ENCODE data around the gene MET. TPM values are rescaled to one million over a fixed set of nuclear protein-coding genes. Genes with fewer than 3 reads are reported as not detected.
A peak's percentile ranks its signal among the peaks of the same experiment; 100 is the strongest.

The MET gene
- total RNA-seq, 2 donors from 2014 or later: 41.2 TPM

DNA sequence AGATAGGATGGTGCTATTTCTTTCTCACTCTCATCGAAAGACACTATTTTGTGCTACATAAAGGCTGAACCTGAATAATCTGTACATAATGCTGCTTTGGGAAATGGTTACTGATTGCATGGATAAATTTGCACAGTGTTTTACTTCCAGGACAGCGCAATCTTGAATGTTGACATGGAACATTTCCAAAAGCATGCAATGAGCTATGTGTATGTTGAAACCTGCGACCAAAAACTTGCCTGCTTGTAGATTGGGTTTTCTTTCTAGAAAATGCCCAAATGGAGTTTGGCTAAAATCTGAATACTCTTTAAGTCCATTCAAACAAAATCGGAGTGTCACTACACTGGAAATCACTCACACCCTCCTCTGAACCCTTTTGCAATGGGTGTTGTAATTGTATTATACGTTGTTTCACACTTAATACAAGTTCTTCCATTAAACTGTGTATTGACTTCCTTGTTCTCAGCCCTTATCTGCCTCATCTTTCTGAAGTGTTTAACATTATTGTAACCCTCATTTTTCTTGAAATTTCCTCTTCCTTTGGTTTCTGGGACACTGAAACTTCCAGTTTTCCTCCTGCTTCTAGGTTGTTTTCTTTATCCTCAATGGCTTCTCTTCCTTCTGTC, 116.7 kb downstream of the MET start:
- peak; percentile 42 for ATAC-seq
- intact Hi-C loops (cut with DNase I, micrococcal nuclease): no loop called here

DNA sequence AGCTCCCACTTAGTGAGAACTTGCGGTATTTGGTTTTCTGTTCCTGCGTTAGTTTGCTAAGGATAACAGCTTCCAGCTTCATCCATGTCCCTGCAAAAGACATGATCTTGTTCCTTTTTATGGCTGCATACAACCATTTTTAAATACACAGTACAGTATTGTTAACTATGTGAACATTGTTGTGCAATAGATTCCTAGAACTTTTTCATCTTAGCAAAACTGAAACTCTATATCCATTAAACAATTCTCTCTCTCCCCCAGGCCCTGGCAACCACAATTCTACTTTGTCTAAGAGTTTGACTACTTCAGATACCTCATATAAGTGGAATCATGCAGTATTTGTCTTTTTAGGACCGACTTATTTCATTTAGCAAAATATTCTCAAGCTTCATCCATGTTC, 118.0 kb downstream of the MET start:
- intact Hi-C loops (cut with DNase I, micrococcal nuclease): no loop called here
- no peak for ATAC-seq
- no peak for DNase-seq

More for the DNA sequence above, 116.7 kb downstream of the MET start:
- no peak for DNase-seq

DNA sequence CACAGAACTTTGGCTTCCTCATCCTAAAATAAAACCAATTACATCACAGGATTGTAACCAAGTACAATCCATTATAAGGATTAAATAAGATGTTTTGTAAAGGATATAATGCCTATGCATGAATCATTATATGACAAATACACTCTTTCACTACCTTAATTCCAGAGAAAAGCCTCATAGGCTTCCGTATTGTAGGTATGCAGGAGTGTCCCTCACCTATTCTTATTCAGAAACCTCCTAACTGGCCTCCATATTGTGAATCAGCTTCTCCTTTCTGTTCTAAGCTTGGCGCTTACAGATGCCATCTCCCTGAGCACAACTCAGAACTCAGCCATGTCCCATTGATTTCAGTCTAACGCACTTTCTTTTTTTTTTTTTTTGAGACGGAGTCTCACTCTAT, 120.8 kb downstream of the MET start:
- DNase-seq (no peak), ATAC-seq (no peak)
- intact Hi-C loops (cut with DNase I, micrococcal nuclease): no loop called here

DNA sequence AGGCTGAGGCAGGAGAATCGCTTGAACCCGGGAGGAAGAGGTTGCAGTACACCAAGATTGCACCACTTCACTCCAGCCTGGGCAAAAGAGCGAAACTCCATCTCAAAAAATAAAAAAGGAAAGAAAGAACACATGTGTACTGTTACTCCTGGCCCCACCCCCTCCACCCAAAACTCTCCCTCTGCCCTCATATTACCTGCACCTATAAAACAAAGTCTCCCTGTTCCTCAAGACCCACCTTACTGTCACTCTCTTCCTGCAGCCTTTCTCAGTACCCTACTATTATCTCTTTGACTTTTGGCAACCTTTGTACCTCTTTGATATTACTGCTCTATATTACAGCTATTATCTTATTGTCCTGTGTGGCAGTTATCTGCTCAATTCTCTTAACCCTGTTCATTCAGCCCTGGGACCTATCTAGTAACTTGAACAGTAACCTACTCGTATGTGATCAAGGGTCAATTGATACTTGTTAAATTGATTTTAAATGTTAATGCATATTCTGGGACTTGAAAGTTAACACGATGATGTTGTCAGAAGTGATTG, 121.9 kb downstream of the MET start:
- DNase-seq (peak in 1 of 2 donors; percentile 52), ATAC-seq (peak; percentile 79)
- intact Hi-C loops (cut with DNase I, micrococcal nuclease): no loop called here

- ATAC-seq (no peak), DNase-seq (no peak)
- intact Hi-C loops (cut with DNase I, micrococcal nuclease): no loop called here
Observed at GRCh38 chr7:116796471-116796870, 124.5 kb downstream of the MET start.

DNA sequence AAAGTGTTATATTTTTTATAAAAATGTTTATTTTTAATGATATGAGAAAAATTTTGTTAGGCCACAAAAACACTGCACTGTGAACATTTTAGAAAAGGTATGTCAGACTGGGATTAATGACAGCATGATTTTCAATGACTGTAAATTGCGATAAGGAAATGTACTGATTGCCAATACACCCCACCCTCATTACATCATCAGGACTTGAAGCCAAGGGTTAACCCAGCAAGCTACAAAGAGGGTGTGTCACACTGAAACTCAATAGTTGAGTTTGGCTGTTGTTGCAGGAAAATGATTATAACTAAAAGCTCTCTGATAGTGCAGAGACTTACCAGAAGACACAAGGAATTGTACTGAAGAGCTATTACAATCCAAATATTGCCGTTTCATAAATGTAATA, 125.6 kb downstream of the MET start:
- intact Hi-C loops (cut with DNase I, micrococcal nuclease): no loop called here
- ATAC-seq (peak; percentile 80), DNase-seq (peak in 1 of 2 donors; percentile 45)

DNA sequence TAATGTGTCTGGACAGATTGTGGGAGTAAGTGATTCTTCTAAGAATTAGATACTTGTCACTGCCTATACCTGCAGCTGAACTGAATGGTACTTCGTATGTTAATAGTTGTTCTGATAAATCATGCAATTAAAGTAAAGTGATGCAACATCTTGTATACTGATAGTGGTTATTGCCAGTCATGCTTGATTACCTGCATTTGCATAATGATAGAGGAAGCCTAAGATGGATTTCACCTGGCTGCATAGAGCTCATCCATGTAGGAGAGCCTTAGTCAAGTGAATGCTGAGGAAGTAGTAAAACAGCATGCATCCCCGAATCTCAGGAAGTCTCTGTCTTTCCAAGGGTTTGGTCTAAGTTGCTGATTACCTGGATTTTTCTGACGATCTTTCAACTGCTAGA, 126.2 kb downstream of the MET start:
- ATAC-seq: peak; percentile 31
- no peak for DNase-seq
- intact Hi-C loops (cut with DNase I, micrococcal nuclease): no loop called here

DNA sequence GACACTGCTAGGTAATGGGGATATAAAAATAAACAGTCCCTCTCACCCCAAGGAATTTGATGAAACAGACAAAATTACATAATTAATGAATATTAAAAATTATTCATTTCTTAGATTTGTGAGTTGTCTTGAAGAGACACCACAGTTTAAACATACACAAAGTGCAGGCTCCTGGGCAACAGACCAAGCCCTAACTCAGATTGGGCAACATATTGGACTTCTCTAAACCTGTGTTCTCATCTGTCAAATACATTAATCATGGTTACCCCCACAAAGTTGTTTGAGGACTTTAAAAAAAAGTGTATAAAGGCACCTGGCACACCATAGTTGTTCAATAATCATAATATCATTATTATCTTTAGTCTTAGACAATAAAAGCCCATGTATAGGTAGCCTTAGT, 127.9 kb downstream of the MET start:
- ATAC-seq: no peak
- DNase-seq: no peak
- intact Hi-C loops (cut with DNase I, micrococcal nuclease): loop anchor here in 1 of 2 donors (10.0 kb wide), 1 partner anchor 205 kb away; no protein-coding TSS in a partner anchor

GRCh38 chr7:116800594-116800993, 128.6 kb downstream of the MET start:
- intact Hi-C loops (cut with DNase I, micrococcal nuclease): loop anchor here in 1 of 2 donors (10.0 kb wide), 1 partner anchor 206 kb away; no protein-coding TSS in a partner anchor
- DNase-seq: no peak
- ATAC-seq: no peak

DNA sequence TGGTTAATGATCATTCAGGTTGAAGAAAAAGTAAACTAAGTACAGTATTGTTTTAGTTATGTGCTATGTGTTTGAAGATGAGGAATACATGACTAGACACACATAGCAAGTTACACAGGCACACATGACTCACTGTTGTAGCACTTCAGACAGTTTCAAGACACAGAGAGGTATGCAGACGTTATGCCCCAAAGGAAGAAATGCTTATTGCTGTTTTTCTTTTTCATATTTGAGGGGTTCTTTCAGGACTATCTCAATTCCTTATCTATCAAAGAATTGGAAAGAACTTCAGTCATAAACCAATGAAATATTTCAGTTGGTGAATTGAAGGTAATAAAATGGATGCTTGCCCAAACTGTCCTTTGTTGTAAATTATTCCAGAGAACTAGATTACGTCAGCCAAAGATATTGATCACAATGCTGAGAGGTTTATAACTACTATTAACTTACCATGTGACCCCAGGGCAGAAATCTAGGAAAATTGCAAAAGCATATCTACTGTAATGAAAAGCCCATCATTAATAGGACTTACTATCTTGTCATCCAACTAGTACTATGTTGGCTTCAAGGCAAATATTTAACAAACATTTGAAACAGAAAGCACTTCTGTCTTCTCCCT, 129.2 kb downstream of the MET start:
- intact Hi-C loops (cut with DNase I, micrococcal nuclease): loop anchor here in 1 of 2 donors (10.0 kb wide), 1 partner anchor 206 kb away; no protein-coding TSS in a partner anchor
- ATAC-seq (no peak), DNase-seq (no peak)

GRCh38 chr7:116802144-116802745, 130.2 kb downstream of the MET start:
- intact Hi-C loops (cut with DNase I, micrococcal nuclease): loop anchor here in 1 of 2 donors (10.0 kb wide), 1 partner anchor 207 kb away; no protein-coding TSS in a partner anchor
- no peak for ATAC-seq
- DNase-seq: no peak

DNA sequence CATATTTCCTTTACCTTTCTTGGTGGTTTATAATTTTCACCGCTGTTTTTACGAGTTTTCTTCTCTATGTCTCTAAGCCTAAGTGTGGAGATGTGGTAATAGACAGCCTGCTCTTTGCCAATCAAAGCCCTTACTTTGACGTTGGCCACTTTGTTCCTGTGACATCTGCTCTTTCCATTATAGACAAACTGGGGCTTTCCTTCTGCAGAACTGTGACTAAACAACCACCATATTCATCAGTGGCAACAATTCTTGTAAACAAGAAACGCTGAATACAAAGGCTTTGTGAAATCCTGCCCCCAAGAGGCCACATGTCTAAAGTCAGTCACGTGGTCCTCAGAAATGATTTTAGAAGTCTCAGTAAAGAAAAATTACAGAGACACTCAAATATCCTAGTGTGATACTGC, 130.8 kb downstream of the MET start:
- intact Hi-C loops (cut with DNase I, micrococcal nuclease): loop anchor here in 1 of 2 donors (10.0 kb wide), 1 partner anchor 208 kb away; no protein-coding TSS in a partner anchor
- no peak for DNase-seq
- ATAC-seq: peak; percentile 25

DNA sequence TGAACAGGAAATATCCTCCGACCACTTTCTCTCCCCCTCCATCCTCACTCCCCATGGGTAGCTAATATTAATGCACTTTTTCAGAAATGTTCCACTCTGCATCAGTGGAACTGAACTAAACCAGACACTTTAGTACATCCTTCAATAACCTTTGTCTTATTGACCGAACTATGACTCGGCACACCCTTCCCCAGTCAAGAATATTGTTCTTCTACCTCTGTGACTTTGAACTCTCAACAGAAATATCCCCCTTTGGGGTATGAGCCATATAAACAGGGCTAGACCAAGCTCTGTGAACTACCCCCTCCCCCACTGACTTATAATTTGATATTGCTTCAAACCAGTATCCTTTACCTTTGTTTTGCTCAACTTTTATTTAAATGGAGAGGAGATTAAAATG, 132.5 kb downstream of the MET start:
- ATAC-seq (peak; percentile 79), DNase-seq (no peak)
- intact Hi-C loops (cut with DNase I, micrococcal nuclease): loop anchor here in 1 of 2 donors (10.0 kb wide), 1 partner anchor 210 kb away; no protein-coding TSS in a partner anchor

- intact Hi-C loops (cut with DNase I, micrococcal nuclease): loop anchor here (5.0 to 10.0 kb wide), 3 partner anchors 210 to 553 kb away; no protein-coding TSS in a partner anchor
- ATAC-seq (peak; percentile 43), DNase-seq (no peak)
Observed at GRCh38 chr7:116805100-116805544, 133.1 kb downstream of the MET start.

- no peak for ATAC-seq
- intact Hi-C loops (cut with DNase I, micrococcal nuclease): loop anchor here (5.0 to 10.0 kb wide), 3 partner anchors 211 to 554 kb away; no protein-coding TSS in a partner anchor
Observed at GRCh38 chr7:116806046-116806944, 134.3 kb downstream of the MET start.

GRCh38 chr7:116807011-116807560, 135.1 kb downstream of the MET start:
- DNase-seq (no peak), ATAC-seq (no peak)
- intact Hi-C loops (cut with DNase I, micrococcal nuclease): loop anchor here (5.0 to 10.0 kb wide), 3 partner anchors 212 to 555 kb away; no protein-coding TSS in a partner anchor

More at GRCh38 chr7:116806046-116806944, 134.3 kb downstream of the MET start:
- DNase-seq: no peak

DNA sequence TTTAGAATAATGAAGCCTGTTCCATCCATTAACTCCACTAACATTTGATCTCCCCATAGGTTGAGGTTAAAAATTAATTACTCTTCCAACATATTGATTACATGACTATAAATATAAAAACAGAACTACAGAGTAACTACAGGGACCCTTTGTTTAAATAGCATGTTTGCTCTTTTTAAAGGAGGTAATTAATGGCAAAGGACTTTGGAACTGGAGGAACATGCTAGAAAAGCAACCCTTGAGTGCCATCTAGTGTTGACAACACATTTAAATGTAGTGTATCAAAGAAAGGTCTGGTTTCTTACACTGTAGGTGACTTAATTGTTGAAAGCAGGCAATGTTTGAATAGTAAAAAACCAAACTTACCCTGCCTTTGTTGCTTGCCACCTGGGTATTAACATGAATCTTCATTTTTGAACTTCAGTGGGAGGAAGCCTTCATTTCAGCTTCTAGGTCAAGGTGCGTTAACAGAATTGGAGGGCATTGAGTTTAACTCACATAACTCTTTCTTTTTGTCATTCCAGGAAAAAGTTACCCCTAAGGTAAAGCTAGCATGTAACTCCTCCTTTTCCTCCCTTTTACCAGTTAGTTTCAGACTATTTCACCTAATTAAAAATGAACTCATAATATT, 137.8 kb downstream of the MET start:
- peak; percentile 67 for ATAC-seq
- intact Hi-C loops (cut with DNase I, micrococcal nuclease): loop anchor here (2.0 to 10.0 kb wide), 5 partner anchors 139 to 635 kb away; no protein-coding TSS in a partner anchor
- no peak for DNase-seq

All from left colon (tissue), 2 donors.